CD8-positive, alpha-beta memory T cell (primary cell): Measurements from ENCODE around the gene C1QL1. TPM values are rescaled to one million over a fixed set of nuclear protein-coding genes. Genes with fewer than 3 reads are reported as not detected.
"Not testable (repeated sequence)": the region's sequence is repeated elsewhere in the genome, so short reads cannot be mapped to it uniquely, and the experiment has no call there.

Experiments
- CTCF ChIA-PET: fragments of 350-600 bp; sonication (Branson Sonifier 250); formaldehyde crosslinking; loops from one replicate; lab custom pipeline; 2021; ENCODE audit warnings: antibody characterized with exemption; lab: Charles Lee
- POLR2A ChIA-PET: fragments of 350-600 bp; sonication (Branson Sonifier 250); formaldehyde crosslinking; loops from one replicate; lab custom pipeline; 2021; ENCODE audit warnings: antibody characterized with exemption; lab: Charles Lee
- DNase-seq, 5 donors: peaks; one replicate each; pipeline versions ENCODE4 v3.0.0 to v3.0.0-alpha.2; 2020 to 2022; ENCODE audit warnings: mixed read lengths in 1 of 5
- H3K27ac ChIP-seq: one replicate; pipeline ENCODE4 v1.7.0; 2013; ENCODE audit warnings: low read depth, mild to moderate bottlenecking, low read length, moderate library complexity
- H3K27me3 ChIP-seq: 2 replicates; pipeline ENCODE4 v1.7.0; 2013; ENCODE audit warnings: low read length, mild to moderate bottlenecking; ENCODE audit not compliant: insufficient read depth, poor library complexity, severe bottlenecking
- H3K36me3 ChIP-seq: 2 replicates; pipeline ENCODE4 v1.7.0; 2013; ENCODE audit warnings: mild to moderate bottlenecking, low read length, moderate library complexity; ENCODE audit not compliant: insufficient read depth
- H3K4me1 ChIP-seq: 2 replicates; pipeline ENCODE4 v1.7.0; 2013; ENCODE audit warnings: mild to moderate bottlenecking, low read length, moderate library complexity; ENCODE audit not compliant: insufficient read depth
- H3K4me3 ChIP-seq: 2 replicates; pipeline ENCODE4 v1.7.0; 2013; ENCODE audit warnings: mild to moderate bottlenecking, low read length
- H3K9me3 ChIP-seq: 2 replicates; pipeline ENCODE4 v1.7.0; 2013; ENCODE audit warnings: mild to moderate bottlenecking, low read length
- H3K27ac Mint-ChIP-seq, 8 donors: one replicate each; pipeline ENCODE4 v1.8.0; 2020 to 2021; ENCODE audit warnings: mixed read lengths in 8 of 8, mild to moderate bottlenecking in 6 of 8, inconsistent platforms in 3 of 8, moderate library complexity in 3 of 8
- H3K27me3 Mint-ChIP-seq, 2 donors: one replicate each; pipeline ENCODE4 v1.8.0; 2020 to 2021; ENCODE audit warnings: mixed read lengths in 2 of 2, mild to moderate bottlenecking in 1 of 2, moderate library complexity in 1 of 2
- H3K36me3 Mint-ChIP-seq, 3 donors: one replicate each; pipeline ENCODE4 v1.8.0; 2020 to 2021; ENCODE audit warnings: mixed read lengths in 3 of 3, inconsistent platforms in 1 of 3, mild to moderate bottlenecking in 1 of 3
- H3K4me1 Mint-ChIP-seq, 3 donors: one replicate each; pipeline ENCODE4 v1.8.0; 2020 to 2021; ENCODE audit warnings: mixed read lengths in 3 of 3, inconsistent platforms in 1 of 3, mild to moderate bottlenecking in 1 of 3
- H3K4me3 Mint-ChIP-seq, 7 donors: one replicate each; pipeline ENCODE4 v1.8.0; 2020 to 2021; ENCODE audit warnings: mixed read lengths in 7 of 7, mild to moderate bottlenecking in 6 of 7, moderate library complexity in 4 of 7, inconsistent platforms in 2 of 7
- H3K9me3 Mint-ChIP-seq, 5 donors: one replicate each; pipeline ENCODE4 v1.8.0; 2020 to 2022; ENCODE audit warnings: mixed read lengths in 5 of 5, mild to moderate bottlenecking in 3 of 5, moderate library complexity in 2 of 5, inconsistent platforms in 1 of 5
- polyA plus RNA-seq: library from polyadenylated mRNA; unstranded; fragments of 300-500 nt; fragmentation: Illumina TruSeq; gene quantifications from one replicate; pipeline ENCODE4 v1.2.3, GENCODE V29; 2021
- total RNA-seq, 2 experiments: library from RNA; stranded (reverse); gene quantifications; one replicate each; pipeline ENCODE4 v1.2.3, GENCODE V29; 2021

Gene C1QL1
- total and polyA plus RNA-seq, 3 experiments from 2014 or later = not detected

- Histone ChIP-seq H3K27ac (peak overlapping the region; percentile 74), H3K4me3 (peak overlapping the region; percentile 100), H3K36me3 (no peaks in the 10 kb centered on the region), H3K9me3 (no peaks in the 10 kb centered on the region), H3K27me3 (peaks cover 4% of the 10 kb centered on the region), H3K4me1 (peaks cover 10% of the 10 kb centered on the region)
- Mint-ChIP-seq H3K4me3 (peak overlapping the region; percentile 82 to 97 (median 96)), H3K4me1 (peaks cover 8 to 21% (median 18%) of the 10 kb centered on the region in 3 donors), H3K27ac (peak overlapping the region in 7 of 8 donors; percentile 27 to 98 (median 95)), H3K36me3 (peaks cover 0 to 2% (median 0%) of the 10 kb centered on the region in 3 donors), H3K9me3 (no peaks in the 10 kb centered on the region), H3K27me3 (peaks cover 2 to 6% of the 10 kb centered on the region in 2 donors)
- DNase-seq = no peak
- ChIA-PET POLR2A (no interaction called here), CTCF (no interaction called here)
Measured at GRCh38 chr17:44948315-44948795, 19.7 kb downstream of the C1QL1 start.

DNA sequence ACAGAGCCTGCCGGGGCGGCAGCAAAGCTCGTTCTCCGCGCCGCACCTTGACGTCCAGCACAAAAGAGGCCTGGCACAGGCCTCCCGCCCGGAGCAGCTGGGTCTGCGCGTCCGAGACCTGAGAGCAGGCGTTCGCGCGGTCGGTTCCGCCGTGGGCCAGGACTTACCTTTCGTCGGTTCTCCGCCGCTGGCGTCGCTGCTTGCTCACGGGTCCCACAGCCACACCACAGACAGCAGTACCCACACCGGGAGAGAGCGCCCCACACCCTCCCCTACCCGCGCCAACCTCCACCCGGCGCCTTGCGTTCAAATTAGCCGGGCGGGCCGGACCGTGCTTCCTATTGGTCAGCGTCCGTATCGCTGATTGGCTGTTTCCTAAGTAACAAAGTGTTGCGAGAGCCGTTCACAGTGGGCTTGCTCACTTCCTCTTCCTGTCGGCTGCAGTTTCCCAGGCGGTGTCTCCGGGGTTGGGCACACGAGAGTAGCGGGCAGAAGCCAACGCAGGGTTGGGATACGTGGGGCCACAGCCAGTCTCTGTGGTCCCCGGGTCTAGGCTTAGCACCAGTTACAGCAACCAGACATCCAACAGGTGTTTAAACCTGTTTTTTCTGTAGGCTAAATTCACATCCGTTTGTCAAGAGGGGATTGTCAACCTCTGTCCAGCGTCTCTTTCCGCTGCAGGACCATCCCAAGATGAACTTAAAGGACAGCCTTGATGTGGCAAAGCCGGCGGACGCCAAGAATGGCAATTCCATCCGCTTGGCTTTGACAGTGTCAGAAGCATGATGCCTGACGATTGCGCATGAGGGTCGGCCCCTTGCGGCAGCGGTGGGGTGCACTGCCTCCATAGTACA lies 20.4 kb downstream of the C1QL1 start, which contains the start of gene KIF18B:
KIF18B (minus strand) TSS at position 313 of the 854 bp plus-strand sequence. CDS start 11,429 bp downstream, outside the sequence.
- POLR2A ChIA-PET = interaction anchor here (0.6 kb wide), 1 partner anchor 1019 kb away, joined by 3 read pairs; no protein-coding TSS in a partner anchor
- peaks cover 8 to 21% (median 18%) of the 10 kb centered on the region in 3 donors for H3K4me1 Mint-ChIP-seq
- CTCF ChIA-PET = interaction anchor here (1.3 to 1.7 kb wide), 2 partner anchors 15 to 27 kb away, joined by 3 to 5 read pairs; no protein-coding TSS in a partner anchor
- DNase-seq = peak; percentile 79 to 90 (median 84)
- Histone ChIP-seq H3K4me3 (peak within 1 kb of the TSS; percentile 100), H3K4me1 (peaks cover 10% of the 10 kb centered on the region), H3K36me3 (no peaks in the 10 kb centered on the region), H3K27ac (peak within 1 kb of the TSS; percentile 74), H3K27me3 (peaks cover 4% of the 10 kb centered on the region), H3K9me3 (no peaks in the 10 kb centered on the region)
- peak within 1 kb of the TSS; percentile 82 to 97 (median 96) for H3K4me3 Mint-ChIP-seq
- peaks cover 2 to 6% of the 10 kb centered on the region in 2 donors for H3K27me3 Mint-ChIP-seq
- peaks cover 0 to 2% (median 0%) of the 10 kb centered on the region in 3 donors for H3K36me3 Mint-ChIP-seq
- H3K27ac Mint-ChIP-seq = peak within 1 kb of the TSS; percentile 63 to 98 (median 94)
- H3K9me3 Mint-ChIP-seq = no peaks in the 10 kb centered on the region

DNA sequence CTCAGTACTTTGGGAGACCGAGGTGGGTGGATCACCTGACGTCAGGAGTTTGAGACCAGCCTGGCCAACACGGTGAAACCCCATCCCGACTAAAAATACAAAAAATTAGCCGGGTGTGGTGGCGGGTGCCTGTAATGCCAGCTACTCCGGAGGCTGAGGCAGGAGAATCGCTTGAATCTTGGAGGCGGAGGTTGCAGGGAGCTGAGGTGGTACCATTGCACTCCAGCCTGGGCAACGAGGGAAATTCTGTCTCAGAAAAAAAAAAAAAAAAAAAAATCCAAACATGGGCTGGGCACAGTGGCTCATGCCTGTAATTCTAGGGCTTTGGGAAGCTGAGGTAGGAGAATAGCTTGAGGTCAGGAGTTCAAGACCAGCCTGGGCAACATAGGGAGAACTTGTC lies 22.5 kb downstream of the C1QL1 start:
- H3K9me3 ChIP-seq, H3K27me3 Mint-ChIP-seq, H3K27me3 ChIP-seq, H3K27ac ChIP-seq, H3K36me3 Mint-ChIP-seq, H3K4me3 ChIP-seq, POLR2A ChIA-PET, H3K4me3 Mint-ChIP-seq, H3K36me3 ChIP-seq, H3K9me3 Mint-ChIP-seq, H3K4me1 ChIP-seq, H3K27ac Mint-ChIP-seq, DNase-seq: not testable (repeated sequence)
- peaks cover 9 to 26% (median 25%) of the 10 kb centered on the region in 3 donors for H3K4me1 Mint-ChIP-seq
- CTCF ChIA-PET = interaction anchor here (0.7 kb wide), 1 partner anchor 15 kb away, joined by 3 read pairs; no protein-coding TSS in a partner anchor

DNA sequence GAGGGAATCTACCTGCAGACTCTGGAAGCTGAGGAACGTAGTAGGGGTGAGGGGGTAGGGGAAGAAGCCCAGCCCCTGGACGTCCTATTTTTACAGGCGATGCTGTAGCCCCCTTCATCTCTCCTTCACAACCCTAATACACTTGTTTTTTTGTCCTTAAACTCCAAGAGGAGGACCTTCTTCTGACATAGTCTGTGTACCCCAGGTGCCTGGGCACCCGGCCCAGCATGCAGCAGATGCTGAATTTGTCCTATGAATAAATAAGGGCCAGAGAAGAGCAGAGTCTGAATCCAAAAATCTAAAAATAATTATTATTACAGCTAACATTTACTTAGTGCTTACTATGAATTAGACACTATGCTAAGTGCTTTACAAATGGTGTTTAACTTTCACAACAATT lies 25.6 kb downstream of the C1QL1 start:
- H3K27ac Mint-ChIP-seq = peak overlapping the region in 1 of 8 donors; percentile 58
- H3K9me3 Mint-ChIP-seq = peaks cover 0 to 4% (median 0%) of the 10 kb centered on the region in 5 donors
- peaks cover 2 to 6% of the 10 kb centered on the region in 2 donors for H3K27me3 Mint-ChIP-seq
- Histone ChIP-seq H3K9me3 (no peaks in the 10 kb centered on the region), H3K36me3 (no peaks in the 10 kb centered on the region), H3K27ac (no peak overlapping the region), H3K4me1 (peaks cover 4% of the 10 kb centered on the region), H3K27me3 (peaks cover 4% of the 10 kb centered on the region), H3K4me3 (no peak overlapping the region)
- no peak overlapping the region for H3K4me3 Mint-ChIP-seq
- no peak for DNase-seq
- ChIA-PET POLR2A (no interaction called here), CTCF (interaction anchor here (0.7 to 1.4 kb wide), 2 partner anchors 13 to 80 kb away, joined by 3 read pairs; no protein-coding TSS in a partner anchor)
- H3K4me1 Mint-ChIP-seq = peaks cover 3 to 15% (median 14%) of the 10 kb centered on the region in 3 donors
- peaks cover 0 to 4% (median 0%) of the 10 kb centered on the region in 3 donors for H3K36me3 Mint-ChIP-seq

GRCh38 chr17:44941712-44942331 lies 26.3 kb downstream of the C1QL1 start:
- Histone ChIP-seq H3K9me3 (no peaks in the 10 kb centered on the region), H3K27me3 (peaks cover 4% of the 10 kb centered on the region), H3K4me3 (no peak overlapping the region), H3K4me1 (no peaks in the 10 kb centered on the region), H3K36me3 (no peaks in the 10 kb centered on the region), H3K27ac (no peak overlapping the region)
- Mint-ChIP-seq H3K36me3 (peaks cover 0 to 4% (median 0%) of the 10 kb centered on the region in 3 donors), H3K27ac (peak overlapping the region in 4 of 8 donors; percentile 4 to 58 (median 49)), H3K9me3 (peaks cover 0 to 4% (median 0%) of the 10 kb centered on the region in 5 donors), H3K27me3 (peaks cover 2 to 6% of the 10 kb centered on the region in 2 donors), H3K4me3 (peak overlapping the region in 1 of 7 donors; percentile 18), H3K4me1 (peaks cover 1 to 15% (median 11%) of the 10 kb centered on the region in 3 donors)
- POLR2A ChIA-PET = no interaction called here
- no peak for DNase-seq
- CTCF ChIA-PET = interaction anchor here (1.4 kb wide), 1 partner anchor 12 kb away, joined by 3 read pairs; no protein-coding TSS in a partner anchor

DNA sequence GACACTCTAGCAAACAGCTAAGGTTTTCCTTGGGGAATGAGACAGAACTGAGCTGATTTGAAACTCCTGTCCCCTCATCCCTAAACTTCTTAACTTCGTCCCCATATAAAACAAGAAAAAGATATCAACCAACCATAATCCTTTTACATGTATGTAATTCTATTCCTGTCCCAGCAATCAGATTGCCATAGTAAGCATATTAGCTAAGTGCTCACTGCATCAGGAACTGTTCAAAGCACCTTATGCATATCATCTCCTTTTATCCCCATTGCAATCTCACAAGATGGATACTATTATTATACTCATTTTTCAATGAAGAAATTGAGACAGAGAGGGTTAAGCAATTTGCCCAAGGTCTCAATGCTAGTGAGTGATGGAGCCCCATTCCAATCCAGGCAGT lies 27.3 kb downstream of the C1QL1 start:
- no peaks in the 10 kb centered on the region for H3K27me3 ChIP-seq
- POLR2A ChIA-PET = no interaction called here
- no peaks in the 10 kb centered on the region for H3K36me3 ChIP-seq
- DNase-seq = no peak
- no peak overlapping the region for H3K4me3 ChIP-seq
- no peaks in the 10 kb centered on the region for H3K27me3 Mint-ChIP-seq
- H3K4me1 ChIP-seq = no peaks in the 10 kb centered on the region
- H3K27ac ChIP-seq = no peak overlapping the region
- H3K4me1 Mint-ChIP-seq = peaks cover 1 to 6% (median 5%) of the 10 kb centered on the region in 3 donors
- no peaks in the 10 kb centered on the region for H3K9me3 ChIP-seq
- H3K27ac Mint-ChIP-seq = no peak overlapping the region
- H3K36me3 Mint-ChIP-seq = peaks cover 0 to 4% (median 0%) of the 10 kb centered on the region in 3 donors
- H3K9me3 Mint-ChIP-seq = peaks cover 0 to 4% (median 0%) of the 10 kb centered on the region in 5 donors
- CTCF ChIA-PET = no interaction called here
- H3K4me3 Mint-ChIP-seq = no peak overlapping the region

DNA sequence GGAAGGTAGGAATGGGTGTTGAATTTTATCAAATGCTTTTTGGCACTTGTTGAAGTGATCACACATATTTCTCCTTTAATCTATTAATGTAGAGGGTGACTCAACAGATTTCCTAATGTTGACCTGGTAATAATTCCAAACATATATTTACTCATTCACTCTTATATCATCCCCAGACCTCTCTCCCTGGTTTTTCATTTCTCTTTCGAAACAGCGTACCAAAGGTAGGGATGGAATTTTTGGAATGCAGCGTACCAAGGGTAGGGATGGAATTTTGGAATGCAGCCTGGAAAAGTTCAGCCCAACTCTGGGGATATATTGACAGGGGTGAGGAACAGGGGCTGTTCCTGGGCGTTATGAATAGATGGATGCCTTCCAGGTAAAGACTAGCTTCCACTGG lies 27.8 kb downstream of the C1QL1 start:
- Histone ChIP-seq H3K27me3 (no peaks in the 10 kb centered on the region), H3K4me1 (no peaks in the 10 kb centered on the region), H3K36me3 (no peaks in the 10 kb centered on the region), H3K9me3 (no peaks in the 10 kb centered on the region), H3K4me3 (no peak overlapping the region), H3K27ac (no peak overlapping the region)
- Mint-ChIP-seq H3K36me3 (peaks cover 0 to 4% (median 0%) of the 10 kb centered on the region in 3 donors), H3K27ac (no peak overlapping the region), H3K27me3 (no peaks in the 10 kb centered on the region), H3K9me3 (peaks cover 0 to 4% (median 0%) of the 10 kb centered on the region in 5 donors), H3K4me1 (peaks cover 1 to 6% (median 5%) of the 10 kb centered on the region in 3 donors), H3K4me3 (no peak overlapping the region)
- DNase-seq = no peak
- POLR2A ChIA-PET = no interaction called here
- CTCF ChIA-PET = interaction anchor here (1.2 kb wide), 1 partner anchor 27 kb away, joined by 3 read pairs; no protein-coding TSS in a partner anchor
